ENCODE data around the gene TRIM31.

TRIM31 gene, protein sequence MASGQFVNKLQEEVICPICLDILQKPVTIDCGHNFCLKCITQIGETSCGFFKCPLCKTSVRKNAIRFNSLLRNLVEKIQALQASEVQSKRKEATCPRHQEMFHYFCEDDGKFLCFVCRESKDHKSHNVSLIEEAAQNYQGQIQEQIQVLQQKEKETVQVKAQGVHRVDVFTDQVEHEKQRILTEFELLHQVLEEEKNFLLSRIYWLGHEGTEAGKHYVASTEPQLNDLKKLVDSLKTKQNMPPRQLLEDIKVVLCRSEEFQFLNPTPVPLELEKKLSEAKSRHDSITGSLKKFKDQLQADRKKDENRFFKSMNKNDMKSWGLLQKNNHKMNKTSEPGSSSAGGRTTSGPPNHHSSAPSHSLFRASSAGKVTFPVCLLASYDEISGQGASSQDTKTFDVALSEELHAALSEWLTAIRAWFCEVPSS

DNA sequence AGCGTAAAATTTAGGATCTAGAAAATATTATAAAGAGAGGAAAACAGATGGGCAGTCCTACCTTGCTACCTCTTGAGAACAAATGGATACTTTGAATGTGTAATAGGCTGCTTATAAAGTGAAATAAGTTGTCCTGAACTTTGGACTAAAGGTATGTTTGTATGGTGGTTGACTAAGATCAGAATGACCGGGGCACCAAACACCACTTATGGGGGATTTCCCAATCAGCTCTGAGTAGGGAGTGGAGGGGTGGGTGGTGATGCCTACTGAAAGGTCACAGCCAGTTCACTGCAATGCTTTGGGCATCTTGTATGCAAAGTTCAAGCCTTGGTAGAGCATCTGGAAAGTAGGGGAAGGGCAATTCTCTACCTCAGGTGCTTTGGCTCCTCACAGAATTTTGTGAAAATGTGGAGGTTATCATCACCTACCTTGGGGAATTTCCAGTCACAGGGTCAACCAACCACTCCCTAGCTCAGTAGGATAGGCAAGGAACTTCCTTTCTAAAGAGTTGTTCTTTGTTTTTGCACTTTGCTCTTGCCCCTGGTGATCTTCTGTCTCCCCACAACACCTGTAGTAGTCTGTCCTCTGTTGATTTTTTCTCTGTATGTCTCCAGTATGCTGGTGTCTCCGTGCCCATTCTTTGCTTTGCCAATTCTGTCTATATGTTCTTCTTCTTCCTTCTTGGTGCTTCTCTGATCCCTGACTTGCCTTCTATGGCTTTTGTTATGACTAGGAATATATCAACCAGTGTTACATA, at the start of gene TRIM31:
Gene TRIM31, minus strand, starts transcription at position 88 of the 757 bp plus-strand sequence. CDS start 285 bp downstream, outside the sequence.
- no peak for DNase-seq

GRCh38 chr6:30162265-30163089, 49.6 kb upstream of the TRIM31 start:
- no peak for DNase-seq

- no peak for DNase-seq
These were observed 48.1 kb upstream of the TRIM31 start, which contains the start of gene TRIM10 for GRCh38 chr6:30160785-30161531. TSS of gene TRIM10 (minus strand) at chr6:30161211. CDS start at chr6:30160858, 353 bp downstream.

GRCh38 chr6:30160008-30160784, 47.3 kb upstream of the TRIM31 start:
- DNase-seq = no peak

DNA sequence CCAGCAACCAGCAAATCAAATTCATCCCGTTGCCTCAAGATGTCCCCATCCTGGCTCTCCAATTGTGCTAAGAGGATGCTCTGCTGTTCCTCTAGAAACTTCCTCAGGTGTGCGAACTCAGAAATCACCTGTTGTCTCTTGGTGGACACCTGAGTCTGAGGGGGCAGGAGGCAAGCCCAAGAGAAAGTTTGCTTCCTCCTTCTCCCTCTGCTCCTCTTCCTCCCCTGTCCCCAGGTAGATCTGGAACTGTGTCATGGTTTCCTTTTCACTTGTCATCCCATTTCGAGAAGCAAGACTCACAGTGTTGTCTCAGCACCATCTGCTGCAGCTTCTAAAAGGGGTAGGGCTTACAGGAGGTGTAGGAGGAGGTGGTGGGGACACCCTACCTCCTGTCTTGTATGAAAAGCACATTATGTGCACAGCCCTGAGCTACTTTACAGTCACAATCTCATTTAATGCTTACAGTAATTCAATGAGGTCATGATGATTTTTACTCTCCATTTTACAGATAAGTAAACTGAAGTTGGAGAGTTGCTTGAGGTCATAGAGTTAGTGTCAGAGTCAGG, 45.7 kb upstream of the TRIM31 start:
- DNase-seq = no peak

GRCh38 chr6:30157999-30158398, 45.1 kb upstream of the TRIM31 start:
- DNase-seq = no peak

GRCh38 chr6:30157581-30157980, 44.7 kb upstream of the TRIM31 start:
- no peak for DNase-seq

DNA sequence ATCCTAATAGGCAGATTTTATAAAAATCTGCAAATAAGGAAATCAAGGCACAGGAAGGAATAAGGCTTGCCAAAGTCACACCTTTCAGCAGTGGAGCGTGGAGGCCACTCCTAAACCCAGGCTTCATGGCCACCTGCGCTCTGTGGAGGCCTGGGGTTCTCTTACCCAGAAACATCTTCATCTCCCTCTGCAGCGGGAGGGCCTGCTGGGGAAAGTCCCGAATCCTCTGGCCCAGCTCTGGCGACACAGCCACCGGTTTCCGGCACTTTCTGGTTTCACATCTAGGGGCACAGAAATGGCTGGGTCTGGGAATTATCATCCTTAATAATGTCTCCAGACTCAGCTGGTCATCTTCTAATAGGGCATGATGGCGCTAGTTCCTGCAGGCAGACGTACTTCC, 43.9 kb upstream of the TRIM31 start:
- no peak for DNase-seq

GRCh38 chr6:30156262-30156599, 43.3 kb upstream of the TRIM31 start:
- DNase-seq = no peak

GRCh38 chr6:30155520-30156261, 42.8 kb upstream of the TRIM31 start:
- DNase-seq = no peak

DNA sequence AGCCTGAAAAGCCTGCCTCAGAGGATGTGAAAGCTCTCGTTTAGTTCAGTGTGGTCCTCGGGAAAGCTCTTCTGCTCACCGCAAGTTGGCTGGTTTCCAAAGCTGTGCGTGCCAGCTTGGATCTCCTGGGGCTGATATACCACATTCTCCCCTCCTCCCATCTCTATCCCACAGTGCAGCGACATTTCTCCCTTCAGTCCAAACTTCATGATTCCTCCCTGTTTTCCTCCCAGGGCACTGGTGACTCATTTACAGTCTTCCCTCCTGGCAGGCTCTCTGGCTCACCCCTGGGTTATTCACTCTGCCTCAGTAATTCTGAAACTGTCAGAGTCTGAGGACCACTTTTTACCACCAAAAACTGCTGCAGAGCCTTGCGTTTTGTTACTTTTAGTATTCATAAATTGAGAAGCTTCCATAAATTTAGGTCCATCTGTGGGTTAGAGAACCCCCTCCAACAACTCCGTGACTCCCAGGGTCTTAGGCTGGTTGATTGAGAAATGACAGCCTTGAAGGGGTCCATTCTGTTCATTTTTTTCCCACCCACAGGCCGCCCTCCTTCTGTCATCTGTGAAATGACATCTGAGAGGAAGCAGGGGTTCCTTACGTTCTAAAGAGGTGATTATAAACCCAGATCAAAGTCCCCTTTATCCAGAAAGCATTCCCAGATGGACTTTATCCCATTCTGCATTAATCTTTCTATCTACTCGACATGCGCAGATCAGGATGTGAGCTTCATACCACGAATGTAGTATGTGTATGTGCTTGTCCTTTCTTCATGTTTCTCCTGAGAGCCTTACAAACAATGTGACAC, 42.0 kb upstream of the TRIM31 start:
- peak in 1 of 2 experiments; percentile 24 for DNase-seq

DNA sequence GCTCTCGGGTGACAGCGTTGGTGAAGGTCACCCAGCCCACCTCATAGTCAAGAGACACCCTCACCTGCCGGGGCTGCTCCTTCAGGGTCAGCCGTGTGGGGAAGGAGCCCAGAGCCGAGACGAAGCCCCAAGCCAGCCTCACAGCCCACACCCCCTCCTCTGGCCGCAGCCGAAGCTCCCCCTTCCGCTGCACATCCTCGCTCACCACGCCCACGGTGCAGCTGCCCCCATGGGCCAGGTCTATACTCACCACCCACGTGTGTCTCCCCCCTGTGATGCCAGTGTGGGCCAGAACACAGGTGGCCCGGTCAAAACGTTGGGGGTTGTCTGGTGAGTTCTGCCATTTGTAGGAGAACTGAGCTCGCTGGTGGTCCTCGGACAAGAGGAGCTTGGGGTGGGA, 41.2 kb upstream of the TRIM31 start:
- no peak for DNase-seq

DNA sequence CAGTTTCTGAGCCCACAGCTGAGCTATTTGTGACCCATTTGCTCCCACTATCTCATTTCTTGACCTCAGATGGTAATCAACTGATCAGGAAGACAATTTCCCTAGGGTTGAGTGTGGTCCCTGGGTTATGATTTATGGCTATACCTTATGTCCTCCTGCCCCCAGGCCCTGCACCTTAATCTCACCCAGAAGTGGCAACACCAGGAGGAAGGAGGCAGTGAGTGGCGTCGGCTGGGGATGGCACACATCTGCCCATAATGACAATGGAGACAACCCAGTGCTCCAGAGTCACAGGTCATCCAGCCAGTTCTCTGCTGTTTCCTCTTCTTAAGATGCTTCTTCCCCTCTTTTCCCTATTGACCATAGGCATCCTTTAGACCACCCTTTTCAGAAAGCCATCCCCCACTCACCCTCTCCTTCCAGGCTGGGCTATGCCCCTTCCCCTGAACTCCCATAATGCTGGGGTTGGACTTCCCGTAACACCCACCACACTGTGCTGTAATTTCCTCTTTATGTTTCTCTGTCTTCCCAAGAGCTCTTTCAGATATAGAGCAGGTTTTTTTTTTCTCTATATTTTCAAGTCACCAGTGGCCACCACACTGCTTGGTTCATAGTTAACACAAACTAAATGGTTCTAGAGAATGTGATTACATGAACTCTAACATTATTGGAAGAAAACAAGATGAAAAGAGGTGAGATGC, 40.2 kb upstream of the TRIM31 start:
- DNase-seq = no peak

DNA sequence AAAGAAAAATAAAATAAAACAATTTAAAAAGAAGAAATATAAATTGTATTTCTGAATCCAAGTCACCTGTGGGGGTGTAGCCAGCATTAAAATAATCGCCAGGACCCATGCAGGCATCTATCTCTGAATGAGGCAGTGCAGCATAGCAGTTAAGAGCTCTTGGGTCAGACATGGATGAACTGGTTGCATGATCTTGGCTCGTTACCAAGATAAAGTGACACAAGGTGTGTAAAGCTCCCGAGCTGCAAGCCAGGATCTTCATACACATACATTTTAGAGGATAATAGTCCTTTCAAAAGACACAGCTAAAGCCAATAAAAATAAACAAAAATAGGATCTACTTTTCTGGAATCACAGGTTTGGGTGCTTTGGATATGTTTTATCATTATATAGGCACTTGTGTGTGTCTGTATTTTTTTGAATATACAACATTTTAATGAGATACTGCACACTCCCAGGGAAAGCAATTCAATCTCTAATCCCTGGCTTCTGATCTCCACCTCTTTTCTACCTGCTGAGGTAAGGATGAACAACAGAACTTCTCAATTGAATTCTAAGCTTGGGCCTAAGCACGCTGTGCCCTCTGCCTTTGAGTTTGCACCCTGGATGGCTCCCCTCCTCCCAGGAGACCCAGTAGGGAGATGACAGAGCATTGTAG, 39.3 kb upstream of the TRIM31 start:
- DNase-seq = no peak

GRCh38 chr6:30151580-30151979, 38.7 kb upstream of the TRIM31 start:
- DNase-seq = no peak

GRCh38 chr6:30150671-30151395, 37.9 kb upstream of the TRIM31 start:
- DNase-seq = no peak

GRCh38 chr6:30149858-30150550, 37.1 kb upstream of the TRIM31 start:
- DNase-seq = no peak
